ENCODE results near the gene XXYLT1. TPM values are rescaled to one million over a fixed set of nuclear protein-coding genes. Genes with fewer than 3 reads are reported as not detected.

Gene XXYLT1
- total RNA-seq, 1 experiment from 2014 or later = 29.4 TPM

DNA sequence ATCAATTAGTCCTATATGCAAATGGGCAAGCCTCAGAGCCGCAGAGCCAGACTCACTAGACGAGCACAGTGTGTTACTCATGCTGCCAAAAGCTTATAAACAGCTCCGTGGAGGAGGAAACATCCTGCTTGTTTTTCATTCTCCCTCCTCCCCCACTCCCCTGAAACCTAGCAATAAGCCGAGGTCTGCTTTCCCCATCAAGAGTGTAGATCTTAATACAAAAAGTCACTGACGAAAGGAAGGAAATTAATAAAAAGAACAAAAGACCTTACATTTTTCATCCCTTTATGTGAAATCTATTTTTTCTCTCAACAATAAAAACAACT, 88.5 kb downstream of the XXYLT1 start:
- DNase-seq (ENCODE audit: low read depth) = no peak
- in situ Hi-C loops (cut with HindIII; ENCODE audit: low pct_unique_long_range_greater_than_20kb, low sequenced_read_pairs) = no loop called here

DNA sequence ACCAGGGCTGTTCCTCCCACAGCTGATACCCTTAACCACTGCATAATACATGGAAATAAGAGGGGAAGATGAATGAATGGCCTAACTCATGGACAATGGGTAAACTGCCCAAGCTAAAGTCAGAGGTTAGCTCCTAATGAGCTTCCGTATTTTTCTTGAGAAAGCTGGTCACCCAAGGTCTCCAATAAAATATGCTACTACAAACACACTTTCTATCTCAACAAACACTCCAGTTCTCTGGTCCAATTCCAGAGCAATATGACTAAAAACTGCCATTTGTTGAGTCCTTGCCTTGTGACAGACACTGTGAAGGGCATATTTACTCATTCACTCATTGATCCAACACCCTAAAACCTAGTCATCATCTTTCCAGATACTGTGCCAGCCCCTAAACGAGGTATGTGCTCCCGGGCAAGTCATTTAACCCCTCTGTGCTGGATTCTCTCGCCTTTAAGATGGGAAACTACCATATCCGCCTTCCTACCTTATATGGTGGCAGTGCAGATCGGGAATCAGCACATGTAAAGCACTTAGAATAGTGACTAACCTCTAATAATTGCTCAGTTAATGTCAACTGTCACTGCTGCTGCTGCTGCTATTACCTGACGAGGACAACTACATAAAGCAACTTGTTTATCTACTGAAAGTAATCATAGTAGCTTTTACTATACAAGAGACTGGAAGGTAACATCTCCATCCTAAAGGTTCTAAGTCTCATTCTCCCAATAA, 89.1 kb downstream of the XXYLT1 start:
- in situ Hi-C loops (cut with HindIII; ENCODE audit: low pct_unique_long_range_greater_than_20kb, low sequenced_read_pairs) = no loop called here
- DNase-seq (ENCODE audit: low read depth) = no peak

GRCh38 chr3:195181113-195181498, 89.9 kb downstream of the XXYLT1 start:
- in situ Hi-C loops (cut with HindIII; ENCODE audit: low pct_unique_long_range_greater_than_20kb, low sequenced_read_pairs) = no loop called here
- DNase-seq (ENCODE audit: low read depth) = no peak

- peak; percentile 32 for DNase-seq (ENCODE audit: low read depth)
Observed at GRCh38 chr3:195180490-195181112, 90.4 kb downstream of the XXYLT1 start.

GRCh38 chr3:195179776-195180489, 91.0 kb downstream of the XXYLT1 start:
- in situ Hi-C loops (cut with HindIII; ENCODE audit: low pct_unique_long_range_greater_than_20kb, low sequenced_read_pairs) = no loop called here
- DNase-seq (ENCODE audit: low read depth) = no peak

More at GRCh38 chr3:195180490-195181112, 90.4 kb downstream of the XXYLT1 start:
- in situ Hi-C loops (cut with HindIII; ENCODE audit: low pct_unique_long_range_greater_than_20kb, low sequenced_read_pairs) = no loop called here

DNA sequence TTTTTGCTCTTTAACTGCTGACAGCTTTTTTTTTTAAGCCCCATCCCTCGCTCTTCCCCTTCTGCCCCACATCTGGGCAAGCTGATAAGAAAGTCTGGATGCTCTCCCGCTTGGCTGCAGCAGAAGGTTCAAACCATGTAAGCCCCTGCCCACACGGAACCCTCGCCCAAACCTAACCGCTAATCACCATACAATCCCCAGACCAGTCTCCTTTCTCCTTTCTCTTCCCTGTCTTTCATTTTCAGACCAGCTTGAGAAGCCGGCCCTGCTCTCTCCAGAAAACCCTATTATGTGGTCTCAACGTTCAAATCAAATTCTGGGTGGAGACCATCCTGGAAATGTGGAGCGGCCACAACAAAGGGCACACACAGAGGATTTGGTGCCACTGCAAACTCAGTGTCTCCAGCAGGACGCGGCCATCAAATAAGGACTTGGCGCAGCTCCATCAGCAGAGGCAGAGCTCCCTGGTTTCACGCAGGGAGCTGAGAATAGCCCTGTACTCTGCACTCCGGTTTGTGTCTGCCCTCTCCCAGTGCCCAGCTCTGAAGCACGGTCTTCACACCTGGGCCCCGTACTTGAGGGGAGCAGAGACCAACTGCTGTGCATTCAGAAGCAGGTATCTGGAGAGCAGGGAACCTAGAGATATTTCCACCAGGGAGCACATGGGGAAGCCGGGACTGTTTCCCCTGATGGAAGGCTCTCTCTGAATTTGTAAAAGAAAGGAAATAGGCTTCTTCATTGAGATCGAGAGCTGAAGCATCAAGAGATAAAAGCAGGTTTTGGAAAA, 92.6 kb downstream of the XXYLT1 start:
- DNase-seq (ENCODE audit: low read depth) = no peak
- in situ Hi-C loops (cut with HindIII; ENCODE audit: low pct_unique_long_range_greater_than_20kb, low sequenced_read_pairs) = no loop called here

DNA sequence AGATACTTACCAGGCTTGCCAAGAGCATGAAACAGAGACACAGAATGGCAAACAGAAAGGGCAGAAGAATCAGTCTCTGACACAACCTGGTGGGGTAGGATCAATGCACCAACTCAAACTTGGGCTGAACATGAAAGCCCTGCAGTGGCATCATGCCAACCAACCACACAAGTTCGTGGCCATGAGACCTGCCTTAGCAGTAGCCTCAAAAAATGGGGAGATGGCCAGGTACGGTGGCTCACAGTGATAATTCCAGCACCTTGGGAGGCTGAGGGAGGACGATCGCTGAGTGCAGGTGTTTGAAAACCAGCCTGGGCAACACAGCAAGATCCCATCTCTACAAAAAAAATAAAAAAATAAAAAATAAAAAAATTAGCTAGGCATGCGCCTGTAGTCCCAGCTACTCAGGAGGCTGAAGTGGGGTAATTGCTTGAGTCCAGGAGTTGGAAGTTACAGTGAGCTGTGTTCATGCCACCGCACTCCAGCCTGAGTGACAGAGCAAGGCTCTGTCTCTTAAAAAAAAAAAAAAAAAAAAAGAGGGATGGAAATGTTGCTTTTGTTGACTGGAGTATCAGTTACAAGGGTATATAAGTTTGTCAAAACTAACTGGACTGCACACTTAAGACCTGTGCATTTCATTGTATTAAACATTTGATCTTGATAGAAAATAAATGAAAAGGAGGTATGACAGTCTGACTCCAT, 93.4 kb downstream of the XXYLT1 start:
- in situ Hi-C loops (cut with HindIII; ENCODE audit: low pct_unique_long_range_greater_than_20kb, low sequenced_read_pairs) = no loop called here
- no peak for DNase-seq (ENCODE audit: low read depth)

- DNase-seq (ENCODE audit: low read depth) = no peak
- in situ Hi-C loops (cut with HindIII; ENCODE audit: low pct_unique_long_range_greater_than_20kb, low sequenced_read_pairs) = no loop called here
Observed at GRCh38 chr3:195176776-195177175, 94.2 kb downstream of the XXYLT1 start.

- no peak for DNase-seq (ENCODE audit: low read depth)
- in situ Hi-C loops (cut with HindIII; ENCODE audit: low pct_unique_long_range_greater_than_20kb, low sequenced_read_pairs) = no loop called here
Observed at GRCh38 chr3:195175476-195176337, 95.3 kb downstream of the XXYLT1 start.

GRCh38 chr3:195175076-195175475, 95.9 kb downstream of the XXYLT1 start:
- in situ Hi-C loops (cut with HindIII; ENCODE audit: low pct_unique_long_range_greater_than_20kb, low sequenced_read_pairs) = no loop called here
- DNase-seq (ENCODE audit: low read depth) = no peak

DNA sequence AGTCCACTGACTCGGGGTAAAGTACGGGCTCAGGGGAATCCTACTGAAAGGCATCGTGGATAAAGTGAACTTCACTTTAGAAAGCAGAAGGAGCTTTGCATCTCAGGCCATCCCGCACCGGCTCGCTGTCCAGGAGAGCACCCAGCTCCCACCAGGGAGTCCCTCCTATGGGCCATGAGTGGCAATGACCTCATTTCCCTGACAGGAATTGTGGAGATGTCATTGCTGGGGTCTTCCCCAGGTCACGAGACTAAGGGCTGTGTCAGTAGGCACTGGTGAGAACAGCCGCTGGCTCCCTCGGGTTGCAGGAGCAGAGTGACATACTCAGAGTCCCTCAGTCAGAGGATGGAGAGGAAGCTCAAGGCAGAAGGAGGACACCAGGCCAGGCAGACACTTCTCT, 97.3 kb downstream of the XXYLT1 start:
- in situ Hi-C loops (cut with HindIII; ENCODE audit: low pct_unique_long_range_greater_than_20kb, low sequenced_read_pairs) = no loop called here
- DNase-seq (ENCODE audit: low read depth) = no peak

DNA sequence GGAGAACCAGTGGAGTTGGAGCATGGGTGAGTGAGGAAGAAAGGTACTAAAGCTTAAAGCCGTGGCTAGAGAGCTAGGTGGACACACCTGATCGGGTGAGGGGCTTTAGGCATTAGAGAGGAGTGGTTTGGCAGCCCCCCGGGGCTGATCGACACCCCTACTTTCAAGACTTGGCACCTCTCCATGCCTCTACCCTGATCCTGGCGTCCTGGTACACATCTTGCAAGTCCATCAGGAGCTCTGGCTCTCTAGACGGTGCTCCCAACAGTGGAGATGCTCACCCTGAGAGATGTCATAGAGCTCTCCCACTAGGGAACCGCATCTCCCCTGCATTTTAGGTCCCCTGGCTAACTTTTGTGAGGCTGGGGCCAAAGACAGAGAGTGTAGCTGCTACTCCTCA, 98.1 kb downstream of the XXYLT1 start:
- in situ Hi-C loops (cut with HindIII; ENCODE audit: low pct_unique_long_range_greater_than_20kb, low sequenced_read_pairs) = no loop called here
- no peak for DNase-seq (ENCODE audit: low read depth)

DNA sequence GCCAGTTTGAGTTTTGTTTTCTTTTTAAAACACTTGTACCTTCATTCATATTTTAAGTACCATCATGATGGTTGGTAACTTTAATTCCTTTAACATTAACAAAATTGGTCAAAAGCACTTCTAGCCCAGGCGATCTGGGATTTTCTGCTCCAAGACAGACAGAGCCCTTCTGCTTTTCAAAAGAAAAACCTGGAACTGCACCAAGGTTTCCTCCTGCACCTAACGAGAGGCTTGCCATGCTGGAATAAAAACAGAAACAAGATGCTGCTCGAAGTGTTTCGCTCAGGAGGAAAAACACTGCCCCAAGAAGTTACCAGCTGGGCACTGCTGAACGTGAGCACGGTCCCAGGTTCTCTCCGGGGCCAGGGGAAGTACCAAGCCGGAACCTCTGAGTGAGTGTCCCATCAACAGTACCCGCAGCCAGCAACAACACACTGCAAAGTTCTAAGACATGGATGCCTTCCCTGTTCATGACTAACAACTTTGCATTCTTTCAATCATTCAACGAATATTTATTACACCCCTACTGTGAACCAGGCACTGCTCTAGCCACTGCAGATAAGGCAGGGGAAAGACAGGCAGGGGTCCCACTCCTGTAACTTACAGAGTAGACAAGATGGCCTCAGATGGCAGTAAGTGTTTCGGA, 98.8 kb downstream of the XXYLT1 start:
- in situ Hi-C loops (cut with HindIII; ENCODE audit: low pct_unique_long_range_greater_than_20kb, low sequenced_read_pairs) = no loop called here
- DNase-seq (ENCODE audit: low read depth) = no peak

- in situ Hi-C loops (cut with HindIII; ENCODE audit: low pct_unique_long_range_greater_than_20kb, low sequenced_read_pairs) = no loop called here
- no peak for DNase-seq (ENCODE audit: low read depth)
Observed at GRCh38 chr3:195171093-195171873, 99.7 kb downstream of the XXYLT1 start.

DNA sequence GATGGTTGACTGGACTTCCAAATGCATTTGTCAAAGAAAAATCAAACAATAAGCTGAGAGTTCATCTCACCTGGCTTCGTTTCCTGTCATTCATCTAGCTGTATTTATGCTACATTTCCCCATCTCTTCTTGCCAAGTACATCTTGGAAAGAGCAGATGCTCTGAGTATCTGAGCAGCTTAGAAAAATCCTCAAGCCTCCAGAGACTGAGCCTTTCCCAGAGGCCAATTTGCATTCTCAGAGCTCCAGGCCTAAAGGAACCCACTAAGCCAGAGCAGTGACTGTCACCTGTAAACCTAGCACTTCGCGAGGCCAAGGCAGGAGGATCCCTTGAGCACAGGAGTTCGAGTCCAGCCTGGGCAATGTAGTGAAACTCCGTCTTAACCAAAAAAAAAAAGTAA, 100.5 kb downstream of the XXYLT1 start:
- no peak for DNase-seq (ENCODE audit: low read depth)
- in situ Hi-C loops (cut with HindIII; ENCODE audit: low pct_unique_long_range_greater_than_20kb, low sequenced_read_pairs) = no loop called here

DNA sequence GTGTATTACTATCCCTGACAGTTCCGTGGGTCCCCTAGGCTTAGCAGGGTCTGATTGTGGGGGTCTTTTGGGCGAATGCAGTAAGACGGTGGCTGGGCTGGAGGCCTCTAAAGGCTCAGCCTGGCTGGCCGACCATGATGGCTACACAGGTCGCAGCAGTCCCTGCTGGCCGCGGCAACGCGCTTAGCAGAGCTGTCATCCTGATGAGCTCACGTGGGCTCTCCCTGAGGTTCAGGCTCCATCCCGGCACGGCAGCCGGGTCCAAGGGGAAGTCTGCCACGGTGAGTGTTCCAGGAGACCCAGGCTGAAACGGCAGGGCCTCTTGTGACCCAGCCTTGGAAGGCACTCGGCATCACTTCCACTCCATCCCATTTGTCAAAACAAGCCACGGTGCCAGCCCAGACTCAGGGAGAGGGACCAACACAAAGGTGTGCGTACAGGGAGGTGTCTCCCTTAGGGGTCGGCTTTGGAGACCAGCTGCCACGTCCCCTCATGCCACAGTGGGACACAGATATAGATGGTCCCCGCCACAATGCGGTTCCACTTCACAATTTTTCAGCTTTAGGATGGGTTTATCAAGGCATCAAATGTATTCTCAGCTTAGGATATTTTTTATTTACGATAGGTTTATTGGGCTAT, 101.8 kb downstream of the XXYLT1 start:
- in situ Hi-C loops (cut with HindIII; ENCODE audit: low pct_unique_long_range_greater_than_20kb, low sequenced_read_pairs) = no loop called here

More for the DNA sequence above, 101.8 kb downstream of the XXYLT1 start:
- no peak for DNase-seq (ENCODE audit: low read depth)
